Stimulated activated CD4-positive, alpha-beta T cell treated with anti-CD3 and anti-CD28 coated beads, Interleukin-12 subunit alpha, Interleukin-12 subunit beta, amount 100 ng/mL, for 48 hours (primary cell): Measurements from ENCODE around the gene CRYBB2.
A peak's percentile ranks its signal among the peaks of the same experiment; 100 is the strongest.
"Not testable (repeated sequence)": the region's sequence is repeated elsewhere in the genome, so short reads cannot be mapped to it uniquely, and the experiment has no call there.

Experiments used
- DNase-seq, 3 donors: peaks; one replicate each; pipeline ENCODE4 v3.0.0-alpha.2; 2020; ENCODE audit warnings: low read depth in 2 of 3, low spot score in 1 of 3

CRYBB2 gene

GRCh38 chr22:25233706-25234105, 14.3 kb downstream of the CRYBB2 start:
- DNase-seq = not testable (repeated sequence)

GRCh38 chr22:25235547-25236290, 16.3 kb downstream of the CRYBB2 start:
- peak; percentile 52 to 73 (median 68) for DNase-seq

- DNase-seq = no peak
Observed at GRCh38 chr22:25236417-25236816, 17.0 kb downstream of the CRYBB2 start.

- DNase-seq = no peak
Observed at GRCh38 chr22:25237503-25237902, 18.1 kb downstream of the CRYBB2 start.

GRCh38 chr22:25238058-25238457, 18.6 kb downstream of the CRYBB2 start:
- DNase-seq = not testable (repeated sequence)

- DNase-seq = not testable (repeated sequence)
Observed at GRCh38 chr22:25255169-25255568, 35.7 kb downstream of the CRYBB2 start.

- not testable (repeated sequence) for DNase-seq
Observed at GRCh38 chr22:25267567-25267966, 48.1 kb downstream of the CRYBB2 start.

- not testable (repeated sequence) for DNase-seq
Observed at GRCh38 chr22:25268902-25269301, 49.5 kb downstream of the CRYBB2 start.

- DNase-seq = not testable (repeated sequence)
Observed at GRCh38 chr22:25270061-25270460, 50.6 kb downstream of the CRYBB2 start.

- DNase-seq = not testable (repeated sequence)
Observed at GRCh38 chr22:25273231-25273630, 53.8 kb downstream of the CRYBB2 start.

GRCh38 chr22:25273928-25274327, 54.5 kb downstream of the CRYBB2 start:
- DNase-seq = not testable (repeated sequence)

GRCh38 chr22:25280118-25280517, 60.7 kb downstream of the CRYBB2 start:
- not testable (repeated sequence) for DNase-seq
